Pulmonary artery endothelial cell (primary cell): Measurements from ENCODE around the gene MIB1. TPM values are rescaled to one million over a fixed set of nuclear protein-coding genes. Genes with fewer than 3 reads are reported as not detected.

Experiments
- DNase-seq: peaks from one replicate; pipeline ENCODE4 v3.0.0-alpha.2; 2011; ENCODE audit warnings: low read depth, low spot score
- total RNA-seq: library from RNA; depleted of rRNA; stranded (reverse); fragments of >200 nt; gene quantifications from 2 replicates; pipeline ENCODE4 v1.2.3, GENCODE V29; 2014

MIB1 gene
- total RNA-seq, 1 donor from 2014 or later: 64.0 TPM

DNA sequence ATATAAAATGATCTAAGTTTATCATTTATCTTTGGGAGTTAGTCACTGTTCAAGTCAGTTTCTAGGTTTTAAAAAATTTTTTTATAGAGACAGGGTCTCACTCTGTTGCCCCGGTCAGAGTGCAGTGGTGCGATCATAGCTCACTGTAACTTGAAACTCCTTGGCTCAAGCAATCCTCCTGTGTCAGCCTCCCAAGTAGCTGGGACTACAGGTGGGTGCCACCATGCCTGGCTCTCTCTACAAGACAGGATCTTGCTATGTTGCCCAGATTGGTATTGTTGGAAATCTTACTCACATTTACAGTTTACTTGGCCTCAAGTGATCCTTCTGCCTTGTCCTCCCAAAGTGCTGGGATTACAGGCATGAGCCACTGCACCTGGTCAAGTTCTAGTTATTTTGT is 74.5 kb downstream of the MIB1 start:
- DNase-seq: no peak

DNA sequence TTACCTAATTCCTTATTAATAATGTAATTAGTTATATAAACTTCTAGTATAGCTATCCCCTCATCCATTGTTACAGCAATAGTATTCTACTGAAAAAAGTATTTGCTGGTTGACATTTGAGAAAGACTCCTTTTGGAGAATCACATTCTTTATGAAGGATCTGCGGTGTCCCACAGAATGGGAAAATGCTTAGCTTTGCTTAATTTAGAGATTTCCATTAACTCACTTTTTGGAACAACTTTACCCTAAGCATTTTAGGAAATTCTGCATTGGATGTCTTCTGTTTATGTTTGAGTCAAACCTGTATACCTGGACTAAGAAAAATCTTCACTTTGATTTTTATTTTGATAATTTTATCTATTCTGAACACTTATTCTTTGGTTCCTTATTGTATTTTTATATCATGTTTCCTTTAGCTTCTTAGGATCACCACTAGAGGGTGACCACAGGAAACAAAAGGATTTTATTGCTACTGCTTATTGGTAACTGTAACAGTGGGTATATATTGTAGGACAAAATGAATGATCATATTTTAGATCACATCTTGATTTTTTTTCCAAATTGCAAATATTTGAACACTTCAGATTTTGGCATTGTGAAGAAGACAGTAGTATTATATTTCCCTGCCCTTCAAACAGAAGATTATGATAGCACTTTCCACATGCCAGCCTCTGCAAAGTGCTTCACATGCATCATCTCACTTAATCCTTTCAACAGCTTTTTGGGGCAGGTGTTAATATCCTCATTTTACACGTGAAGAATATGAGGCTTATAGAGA is 79.6 kb downstream of the MIB1 start:
- DNase-seq: no peak

GRCh38 chr18:21820811-21821143 is 80.2 kb downstream of the MIB1 start:
- no peak for DNase-seq

DNA sequence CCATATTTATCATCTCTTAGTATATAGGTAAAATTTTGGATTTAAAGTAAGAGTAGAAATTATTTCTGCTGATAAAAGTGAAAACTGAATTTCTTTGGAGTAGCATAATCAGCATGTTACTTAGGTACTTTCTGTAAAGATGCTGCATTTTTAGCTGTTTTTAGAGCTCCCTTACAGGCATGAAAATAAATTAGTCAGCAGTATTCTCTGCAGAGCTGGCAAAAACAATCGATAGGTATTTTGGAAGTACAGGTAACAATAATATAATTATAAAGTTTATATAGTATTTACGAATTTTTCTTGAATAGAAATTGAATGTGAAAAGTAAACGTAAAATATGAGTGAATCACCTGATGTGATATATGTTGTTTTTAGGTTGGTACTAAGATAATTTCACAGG is 83.3 kb downstream of the MIB1 start:
- no peak for DNase-seq

GRCh38 chr18:21826196-21826595 is 85.6 kb downstream of the MIB1 start:
- peak; percentile 33 for DNase-seq

- no peak for DNase-seq
Measured at GRCh38 chr18:21826641-21827302, 86.2 kb downstream of the MIB1 start.

GRCh38 chr18:21830532-21830931 is 89.9 kb downstream of the MIB1 start:
- DNase-seq: no peak

DNA sequence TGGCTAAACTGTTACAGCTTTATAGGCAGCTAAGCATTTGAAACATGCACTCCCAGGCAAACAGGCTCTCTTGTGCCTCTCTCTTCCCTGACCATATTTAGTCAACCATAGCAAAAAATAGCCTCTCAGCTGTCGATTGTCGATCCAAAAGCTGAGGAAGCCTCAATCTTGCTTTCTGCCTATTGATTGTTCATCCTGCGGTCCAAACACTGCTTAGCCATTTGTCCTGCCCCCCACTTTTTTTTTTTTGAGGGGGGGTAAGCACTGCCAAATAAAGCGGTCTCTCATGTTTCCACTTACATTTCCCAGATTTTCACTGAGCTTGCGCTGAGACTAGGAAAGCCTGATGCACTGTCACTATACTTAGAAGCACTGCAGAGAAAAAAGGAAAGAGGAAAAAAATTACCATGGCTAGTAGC is 90.8 kb downstream of the MIB1 start:
- DNase-seq: no peak

DNA sequence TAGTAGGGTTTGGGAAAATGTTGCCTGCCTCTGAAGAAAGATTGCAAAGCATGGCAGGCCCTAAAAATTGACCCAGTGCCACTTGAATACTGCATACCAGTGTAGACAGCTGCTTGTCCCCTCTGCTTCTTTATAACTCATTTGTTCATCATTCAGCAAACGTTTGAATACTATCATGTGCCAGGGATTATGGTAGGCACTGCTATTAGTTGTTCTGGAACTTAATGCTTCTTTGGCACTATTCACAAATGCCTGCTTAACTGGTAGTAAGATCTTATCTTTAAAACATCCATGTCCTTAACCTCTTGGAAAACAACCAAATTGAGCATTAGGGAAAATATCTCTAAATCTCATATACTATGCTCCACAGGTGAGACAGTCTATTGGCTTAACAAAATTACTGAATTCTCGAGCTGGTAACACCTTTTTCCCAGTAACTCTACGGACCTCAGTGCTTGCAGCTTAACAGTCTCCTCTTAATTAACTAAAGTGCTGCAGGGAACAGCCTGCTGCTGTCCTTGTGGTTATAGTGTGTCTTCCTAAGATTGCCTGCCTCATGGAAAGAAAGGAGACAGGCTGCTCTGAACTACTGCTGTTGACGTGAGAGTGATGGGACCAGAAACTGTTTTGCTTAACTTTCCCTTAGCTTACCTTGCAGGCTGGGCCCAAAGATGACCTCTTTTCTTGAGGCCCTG is 93.2 kb downstream of the MIB1 start:
- DNase-seq: no peak

GRCh38 chr18:21834299-21834660 is 93.7 kb downstream of the MIB1 start:
- no peak for DNase-seq

- DNase-seq: no peak
Measured at GRCh38 chr18:21841570-21841969, 101.0 kb downstream of the MIB1 start.

GRCh38 chr18:21843341-21843740 is 102.7 kb downstream of the MIB1 start:
- no peak for DNase-seq

- DNase-seq: no peak
Measured at GRCh38 chr18:21851327-21851961, 110.9 kb downstream of the MIB1 start.

DNA sequence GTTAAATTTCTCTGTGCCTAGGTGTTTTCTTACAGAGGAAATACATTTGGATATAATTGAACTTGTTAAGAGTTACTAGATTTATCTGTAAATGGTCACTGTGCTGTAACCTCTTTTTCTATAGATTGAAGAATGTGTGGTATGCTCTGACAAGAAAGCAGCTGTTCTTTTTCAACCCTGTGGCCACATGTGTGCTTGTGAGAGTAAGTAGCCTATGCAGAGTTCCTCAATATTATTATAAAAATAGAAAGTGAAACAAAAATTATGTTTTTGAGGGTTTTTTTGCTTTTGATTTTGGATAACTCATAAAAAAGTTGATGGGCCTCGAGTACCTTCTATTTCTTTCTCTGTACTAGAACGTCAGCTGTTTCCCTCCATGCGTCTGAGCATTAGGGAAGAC is 112.4 kb downstream of the MIB1 start:
- DNase-seq: no peak

- DNase-seq: no peak
Measured at GRCh38 chr18:21853775-21854552, 113.4 kb downstream of the MIB1 start.

DNA sequence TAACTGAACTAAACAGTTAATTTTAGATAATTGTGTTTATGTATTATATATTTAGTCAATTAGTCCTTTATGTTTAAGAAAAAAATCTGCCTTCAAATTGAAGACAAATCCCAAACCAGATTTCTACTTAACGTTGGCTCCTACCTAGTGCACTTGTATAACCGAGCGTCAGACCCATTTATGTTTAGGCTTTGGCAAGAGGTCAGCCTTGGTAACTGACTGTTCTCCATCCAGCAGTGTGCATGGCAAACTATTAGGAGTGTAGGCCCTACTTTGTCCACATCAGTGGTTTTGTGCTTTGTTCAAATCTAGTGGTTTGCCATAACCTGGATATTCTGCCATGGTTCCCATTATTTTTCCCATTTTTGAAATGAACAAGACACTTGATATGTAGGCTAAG is 114.8 kb downstream of the MIB1 start:
- DNase-seq: no peak

- DNase-seq: no peak
Measured at GRCh38 chr18:21857871-21858270, 117.3 kb downstream of the MIB1 start.

GRCh38 chr18:21858544-21858943 is 118.0 kb downstream of the MIB1 start:
- DNase-seq: no peak

DNA sequence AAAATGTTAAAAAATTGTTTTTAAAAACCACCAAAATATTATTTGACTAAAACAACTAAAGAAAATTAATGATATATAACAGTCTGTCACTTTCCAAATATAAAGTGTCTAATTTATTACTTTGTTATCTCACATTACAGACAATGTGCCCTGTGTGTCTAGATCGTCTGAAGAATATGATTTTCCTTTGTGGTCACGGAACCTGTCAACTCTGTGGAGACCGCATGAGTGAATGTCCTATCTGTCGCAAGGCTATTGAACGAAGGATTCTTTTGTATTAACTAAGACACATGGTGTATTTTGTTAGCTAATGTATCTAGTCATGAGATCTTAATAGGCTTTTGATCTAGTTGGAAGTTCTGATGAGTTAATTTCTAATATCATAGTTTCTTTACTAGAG is 123.8 kb downstream of the MIB1 start:
- no peak for DNase-seq

GRCh38 chr18:21865043-21865442 is 124.5 kb downstream of the MIB1 start:
- no peak for DNase-seq

DNA sequence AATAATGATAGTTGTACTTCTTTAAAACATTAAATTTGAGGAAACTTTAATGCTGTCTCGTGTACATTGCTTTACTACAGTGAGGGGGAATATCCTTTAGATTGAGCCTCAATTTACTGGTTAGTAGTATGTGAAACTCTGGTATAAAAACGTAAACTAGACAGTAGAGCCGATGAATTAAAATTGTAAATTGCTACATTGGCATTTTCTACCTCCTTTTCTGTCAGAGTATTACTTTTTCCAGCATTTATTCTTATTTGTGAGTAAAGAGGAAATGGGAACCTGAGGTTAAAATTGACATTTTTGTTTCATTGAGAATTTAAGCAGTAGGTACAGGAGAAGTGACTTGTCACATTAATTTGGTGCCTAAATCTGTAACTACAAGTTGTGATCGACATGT is 128.2 kb downstream of the MIB1 start:
- DNase-seq: no peak
